Neuronal stem cell (in vitro differentiated cells): ENCODE measurements around the gene RAB11FIP3.

ENCODE experiments used
- DNase-seq: peaks from one replicate; pipeline ENCODE4 v3.0.0-alpha.2; 2013; ENCODE audit warnings: low spot score
- H2AFZ ChIP-seq: one replicate; pipeline ENCODE4 v1.6.1; 2013; ENCODE audit warnings: mild to moderate bottlenecking, low read length, inconsistent platforms
- H2AK5ac ChIP-seq: 2 replicates; pipeline ENCODE4 v1.6.1; 2013; ENCODE audit warnings: low read depth, mild to moderate bottlenecking, inconsistent platforms, low read length, moderate library complexity, mixed read lengths
- H2BK120ac ChIP-seq: 2 replicates; pipeline ENCODE4 v1.6.1; 2013; ENCODE audit warnings: low read depth, mild to moderate bottlenecking, inconsistent platforms, low read length, moderate library complexity, mixed read lengths
- H2BK12ac ChIP-seq: one replicate; pipeline ENCODE4 v1.6.1; 2013; ENCODE audit warnings: low read length, inconsistent platforms
- H2BK15ac ChIP-seq: 2 replicates; pipeline ENCODE4 v1.6.1; 2013; ENCODE audit warnings: mild to moderate bottlenecking, low read length, inconsistent platforms, mixed read lengths
- H2BK5ac ChIP-seq: one replicate; pipeline ENCODE4 v1.6.1; 2013; ENCODE audit warnings: inconsistent platforms, mild to moderate bottlenecking, low read length, moderate library complexity
- H3K14ac ChIP-seq: one replicate; pipeline ENCODE4 v1.6.1; 2013; ENCODE audit warnings: low read length, inconsistent platforms
- H3K18ac ChIP-seq: 2 replicates; pipeline ENCODE4 v1.6.1; 2013; ENCODE audit warnings: low read length, inconsistent platforms
- H3K23ac ChIP-seq: 2 replicates; pipeline ENCODE4 v1.6.1; 2013; ENCODE audit warnings: low read depth, mild to moderate bottlenecking, mixed read lengths, low read length, inconsistent platforms; ENCODE audit not compliant: poor library complexity
- H3K27ac ChIP-seq: replicated peaks from 3 replicates; pipeline ENCODE4 v1.5.1; 2013; ENCODE audit warnings: low read length, inconsistent platforms
- H3K27me3 ChIP-seq, 3 experiments: 2 replicates each; pipeline ENCODE4 v1.6.1; 2013; ENCODE audit warnings: low read length in 3 of 3, mild to moderate bottlenecking in 2 of 3, inconsistent platforms in 1 of 3, low read depth in 1 of 3, mixed read lengths in 1 of 3, moderate library complexity in 1 of 3; ENCODE audit not compliant: control insufficient read depth in 3 of 3, insufficient read depth in 3 of 3
- H3K36me3 ChIP-seq, 2 donors: replicated peaks in 1 of 2; 2 replicates each; pipeline ENCODE4 v1.6.1; 2013; ENCODE audit warnings: low read length in 2 of 2; ENCODE audit not compliant: control insufficient read depth in 2 of 2, insufficient read depth in 2 of 2
- H3K4ac ChIP-seq: 2 replicates; pipeline ENCODE4 v1.6.1; 2013; ENCODE audit warnings: inconsistent platforms, mild to moderate bottlenecking, low read length, moderate library complexity
- H3K4me1 ChIP-seq, 2 donors: 1 replicate in 1 of 2; 2 replicates in 1 of 2; pipeline ENCODE4 v1.6.1; 2013; ENCODE audit warnings: low read length in 2 of 2, low read depth in 1 of 2; ENCODE audit not compliant: control insufficient read depth in 2 of 2, insufficient read depth in 1 of 2
- H3K4me2 ChIP-seq: one replicate; pipeline ENCODE4 v1.6.1; 2013; ENCODE audit warnings: mild to moderate bottlenecking, low read length, inconsistent platforms; ENCODE audit not compliant: insufficient read depth, poor library complexity, severe bottlenecking
- H3K4me3 ChIP-seq, 2 donors: 2 replicates each; pipeline ENCODE4 v1.5.1; 2013; ENCODE audit warnings: low read length in 2 of 2, mild to moderate bottlenecking in 2 of 2, inconsistent platforms in 1 of 2, moderate library complexity in 1 of 2
- H3K79me1 ChIP-seq: one replicate; pipeline ENCODE4 v1.6.1; 2013; ENCODE audit warnings: low read depth, mild to moderate bottlenecking, inconsistent platforms, low read length, moderate library complexity
- H3K9ac ChIP-seq: one replicate; pipeline ENCODE4 v1.6.1; 2013; ENCODE audit warnings: mild to moderate bottlenecking, low read depth, low read length, inconsistent platforms; ENCODE audit not compliant: poor library complexity
- H3K9me3 ChIP-seq, 2 donors: replicated peaks in 1 of 2; 2 replicates each; pipeline versions ENCODE3 to v1.6.1; 2013; ENCODE audit warnings: low read length in 2 of 2, mild to moderate bottlenecking in 2 of 2, inconsistent platforms in 1 of 2, low read depth in 1 of 2, mixed read lengths in 1 of 2, moderate library complexity in 1 of 2; ENCODE audit not compliant: control insufficient read depth in 2 of 2, insufficient read depth in 1 of 2
- H4K8ac ChIP-seq: one replicate; pipeline ENCODE4 v1.6.1; 2013; ENCODE audit warnings: low read depth, mild to moderate bottlenecking, inconsistent platforms, low read length, moderate library complexity
- H4K91ac ChIP-seq: one replicate; pipeline ENCODE4 v1.6.1; 2013; ENCODE audit warnings: low read length, low read depth, mild to moderate bottlenecking, inconsistent platforms; ENCODE audit not compliant: poor library complexity
- WGBS, 2 donors: extraction: QIAGEN DNeasy Blood & Tissue Kit; methylation state at CpG; one replicate each; pipeline ENCODE4 v1.1.7; 2013; ENCODE audit warnings: missing lambda C conversion rate in 2 of 2, mixed read lengths in 1 of 2; ENCODE audit not compliant: insufficient read length in 2 of 2, insufficient replicate concordance in 1 of 2; ENCODE audit errors: extremely low coverage in 2 of 2; 5-methylcytosine and 5-hydroxymethylcytosine counted together

RAB11FIP3 gene

GRCh38 chr16:539901-540530 is 114.6 kb downstream of the RAB11FIP3 start:
- no peak for DNase-seq
- no peak overlapping the region for H3K4me2 ChIP-seq
- WGBS, 2 donors: no CpG with 5 or more reads among the region's 34 CpGs

GRCh38 chr16:540645-541340 is 115.3 kb downstream of the RAB11FIP3 start:
- no peak overlapping the region for H2BK15ac ChIP-seq
- H3K14ac ChIP-seq: no peak overlapping the region
- H3K9me3 ChIP-seq: peaks cover 0 to 2% of the 10 kb centered on the region in 2 donors
- no peak overlapping the region for H3K9ac ChIP-seq
- no peak overlapping the region for H3K4ac ChIP-seq
- no peak for DNase-seq
- H2AFZ ChIP-seq: no peak overlapping the region
- H4K8ac ChIP-seq: no peak overlapping the region
- no peak overlapping the region for H4K91ac ChIP-seq
- no CpG with 5 or more reads among the region's 29 CpGs for WGBS, 2 donors
- H3K23ac ChIP-seq: peak overlapping the region; percentile 73
- H2BK120ac ChIP-seq: no peak overlapping the region
- H3K4me2 ChIP-seq: no peak overlapping the region
- no peak overlapping the region for H3K18ac ChIP-seq
- H3K36me3 ChIP-seq: peaks cover 5 to 6% of the 10 kb centered on the region in 2 donors
- no peak overlapping the region for H3K27ac ChIP-seq
- H3K79me1 ChIP-seq: peaks cover 42% of the 10 kb centered on the region
- H2BK5ac ChIP-seq: peak overlapping the region; percentile 53
- no peak overlapping the region for H2AK5ac ChIP-seq
- no peak overlapping the region for H3K4me3 ChIP-seq
- H3K27me3 ChIP-seq: no peaks in the 10 kb centered on the region
- no peak overlapping the region for H2BK12ac ChIP-seq
- H3K4me1 ChIP-seq: no peaks in the 10 kb centered on the region

More at GRCh38 chr16:539901-540530, 114.6 kb downstream of the RAB11FIP3 start:
- Histone ChIP-seq H3K9ac (no peak overlapping the region), H3K27ac (no peak overlapping the region), H2BK5ac (peak overlapping the region; percentile 24), H3K9me3 (peaks cover 0 to 2% of the 10 kb centered on the region in 2 donors), H4K8ac (no peak overlapping the region), H3K27me3 (no peaks in the 10 kb centered on the region), H2AFZ (no peak overlapping the region), H2AK5ac (no peak overlapping the region), H3K18ac (no peak overlapping the region), H3K79me1 (peaks cover 45% of the 10 kb centered on the region), H2BK12ac (no peak overlapping the region), H2BK15ac (no peak overlapping the region), H3K14ac (no peak overlapping the region), H2BK120ac (no peak overlapping the region), H3K36me3 (peaks cover 5 to 10% of the 10 kb centered on the region in 2 donors), H3K4me1 (no peaks in the 10 kb centered on the region), H3K23ac (no peak overlapping the region), H4K91ac (no peak overlapping the region), H3K4ac (no peak overlapping the region), H3K4me3 (no peak overlapping the region)

- Histone ChIP-seq H3K9me3 (peaks cover 0 to 2% of the 10 kb centered on the region in 2 donors), H2AFZ (no peak overlapping the region), H2BK12ac (peak overlapping the region; percentile 58), H2AK5ac (peak overlapping the region; percentile 21), H3K4me3 (no peak overlapping the region), H3K14ac (peak overlapping the region; percentile 89), H3K4me1 (no peaks in the 10 kb centered on the region), H3K4ac (peak overlapping the region; percentile 37), H3K18ac (peak overlapping the region; percentile 76), H4K91ac (no peak overlapping the region), H3K27me3 (no peaks in the 10 kb centered on the region), H2BK15ac (no peak overlapping the region), H3K36me3 (peaks cover 4 to 6% of the 10 kb centered on the region in 2 donors), H2BK120ac (no peak overlapping the region), H4K8ac (peak overlapping the region; percentile 43), H3K4me2 (no peak overlapping the region), H3K9ac (no peak overlapping the region), H3K23ac (no peak overlapping the region), H3K79me1 (peaks cover 33% of the 10 kb centered on the region), H2BK5ac (peak overlapping the region; percentile 82), H3K27ac (no peak overlapping the region)
- no peak for DNase-seq
- no CpG with 5 or more reads among the region's 51 CpGs for WGBS, 2 donors
Measured at GRCh38 chr16:543301-544164, 118.1 kb downstream of the RAB11FIP3 start.
